GM19238 (cell line): ENCODE measurements around the gene GTPBP3.
A peak's percentile ranks its signal among the peaks of the same experiment; 100 is the strongest.

ENCODE experiments used
- DNase-seq: peaks from one replicate; pipeline ENCODE4 v3.0.0; 2011; ENCODE audit warnings: low spot score; ENCODE audit not compliant: insufficient read length

GTPBP3 gene

DNA sequence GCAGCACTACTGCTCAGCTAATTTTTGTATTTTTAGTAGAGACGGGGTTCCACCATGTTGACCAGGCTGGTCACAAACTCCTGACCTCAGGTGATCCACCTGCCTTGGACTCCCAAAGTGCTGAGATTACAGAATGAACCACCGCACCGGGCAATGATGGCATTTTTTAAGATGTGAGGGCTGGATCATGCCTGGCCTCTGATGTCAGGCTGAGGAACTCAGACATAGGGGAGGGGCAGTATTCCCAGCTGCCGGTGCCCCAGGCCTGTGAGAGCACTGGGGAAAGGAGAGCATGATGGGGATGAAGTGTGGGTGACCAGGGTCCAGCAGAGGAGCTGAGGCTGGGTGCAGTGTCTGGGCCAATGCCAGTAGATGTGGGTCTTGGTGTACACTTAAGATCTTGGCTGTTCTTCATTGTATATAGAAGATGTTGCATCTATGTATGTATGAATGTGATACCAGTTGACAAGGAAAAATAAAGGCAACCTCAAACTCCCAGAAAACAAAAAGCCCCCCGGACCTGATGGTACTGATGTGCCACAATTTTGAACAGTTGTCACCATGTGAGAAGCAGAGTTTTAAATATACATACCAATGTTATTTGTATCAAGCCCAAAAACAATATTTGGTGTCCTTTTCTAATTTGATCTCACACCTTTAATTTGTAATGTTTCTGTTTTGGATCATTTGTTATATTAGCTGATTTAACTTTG, 43.2 kb downstream of the GTPBP3 start:
- DNase-seq: no peak

DNA sequence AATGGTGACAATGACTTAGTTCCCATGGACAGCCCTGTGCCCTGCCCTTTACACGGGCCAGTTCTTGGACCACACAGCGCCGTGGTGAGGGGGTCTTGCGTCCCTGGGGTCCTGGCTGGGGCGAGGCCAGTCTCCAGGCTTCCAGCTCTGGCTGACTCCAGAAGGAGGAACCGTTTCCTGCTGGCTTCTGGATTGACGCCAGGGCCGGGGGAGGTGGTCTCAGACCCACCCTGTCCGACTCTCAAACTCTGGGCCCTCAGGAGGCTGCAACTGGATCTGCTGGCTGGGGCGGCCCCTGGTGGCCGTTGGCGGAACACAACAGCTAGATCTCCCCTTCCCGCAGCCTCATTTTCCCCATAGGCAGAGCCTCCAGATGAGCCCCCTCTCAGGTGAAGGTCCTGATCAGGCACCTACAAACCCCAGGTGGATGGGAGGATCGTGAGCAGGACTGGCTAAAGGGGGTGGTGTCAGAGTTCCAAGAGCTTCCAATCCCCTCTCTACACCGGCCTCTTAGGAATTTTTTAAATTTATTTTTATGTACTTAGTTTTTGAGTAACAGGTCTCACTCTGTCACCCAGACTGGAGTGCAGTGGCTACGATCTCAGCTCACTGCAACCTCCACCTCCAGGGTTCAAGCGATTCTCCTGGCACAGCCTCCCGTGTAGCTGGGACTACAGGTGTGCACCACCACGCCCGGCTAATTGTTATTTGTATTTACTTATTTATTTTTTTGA, 48.7 kb downstream of the GTPBP3 start:
- DNase-seq: no peak

DNA sequence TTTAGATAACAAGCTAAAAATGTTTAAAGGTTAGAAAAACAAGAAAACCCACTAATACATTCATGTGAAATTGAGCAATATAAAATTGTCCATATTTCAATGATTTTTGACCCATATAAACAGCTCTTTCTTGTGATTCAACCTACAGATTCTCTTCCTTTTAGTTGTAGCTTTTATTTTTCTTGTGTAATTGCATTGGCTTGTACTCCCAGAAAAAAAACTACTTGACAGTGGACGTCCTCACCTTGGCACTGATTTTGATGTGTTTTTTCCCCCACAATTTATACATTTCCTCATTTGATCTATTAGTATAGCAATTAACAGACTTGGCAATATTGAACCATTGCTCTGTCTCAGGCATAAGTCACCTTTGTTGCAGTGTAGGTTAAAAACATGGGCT, 51.9 kb downstream of the GTPBP3 start:
- DNase-seq: no peak

DNA sequence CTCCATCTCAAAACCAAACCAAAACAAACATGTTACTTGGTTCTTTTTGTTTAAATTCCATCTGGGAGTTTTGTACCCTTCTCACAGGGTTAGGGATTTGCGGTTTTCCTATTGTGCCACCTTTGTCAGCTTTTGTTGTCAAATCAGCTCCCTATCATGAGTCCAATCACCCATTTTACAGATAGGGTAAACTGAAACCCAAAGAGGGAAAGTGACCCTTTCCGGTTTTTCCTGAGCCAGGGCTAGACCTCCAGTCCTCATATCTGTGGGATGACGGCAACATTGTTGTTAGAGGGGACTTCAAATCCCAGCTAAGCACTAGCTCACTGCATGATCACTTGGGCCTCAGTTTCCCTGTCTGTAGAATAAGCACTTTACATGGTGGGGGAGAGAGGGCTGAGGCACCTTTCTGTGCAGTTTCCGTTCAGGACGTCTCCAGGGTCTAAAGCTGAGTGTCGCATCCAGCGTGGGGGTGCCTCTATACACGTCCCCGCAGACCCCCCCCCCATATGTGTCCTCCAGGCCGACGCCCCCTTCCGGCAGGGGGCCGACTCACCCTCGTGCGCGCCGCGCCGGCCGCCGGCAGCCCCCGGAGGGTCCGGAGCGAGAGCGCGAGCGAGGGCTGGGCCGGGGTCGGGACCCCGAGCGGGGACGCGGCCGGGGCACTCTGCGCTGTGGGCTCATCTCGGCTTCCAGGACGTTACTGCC, 52.8 kb downstream of the GTPBP3 start:
- no peak for DNase-seq

DNA sequence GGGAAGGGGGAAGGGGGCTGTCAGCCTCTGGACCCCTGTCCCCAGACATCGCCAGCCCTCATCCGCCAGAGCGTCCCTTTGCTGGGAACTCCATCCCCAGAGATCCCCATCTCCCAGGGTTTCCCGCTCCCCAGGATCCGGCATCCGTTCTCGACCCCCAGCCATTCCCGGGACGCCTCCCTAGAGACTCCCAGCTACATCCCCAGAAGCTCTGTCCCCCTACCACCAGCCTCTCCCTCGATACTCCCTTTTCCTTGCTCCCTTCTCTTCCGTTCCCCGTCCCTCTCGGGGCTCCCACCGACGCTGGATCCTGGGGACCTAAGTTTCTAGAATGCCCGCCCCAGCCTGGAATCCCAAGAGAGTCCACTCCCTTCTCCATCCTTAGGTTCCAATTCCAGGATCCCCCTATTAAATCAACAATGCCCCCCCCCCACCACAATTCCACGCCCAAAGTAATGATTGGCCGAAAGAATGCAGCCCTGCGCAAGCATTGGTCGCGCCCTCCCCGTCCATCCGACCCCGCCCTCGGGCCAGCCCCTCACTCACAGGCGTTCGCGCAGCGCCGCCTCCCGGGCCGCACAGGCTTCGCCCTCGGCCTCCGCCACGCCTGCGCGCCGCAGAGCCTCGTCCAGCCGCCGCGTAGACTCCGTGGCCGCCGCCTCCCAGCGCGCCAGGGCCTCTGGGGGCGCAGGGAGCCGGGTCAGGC, 53.5 kb downstream of the GTPBP3 start:
- peak; percentile 94 for DNase-seq

DNA sequence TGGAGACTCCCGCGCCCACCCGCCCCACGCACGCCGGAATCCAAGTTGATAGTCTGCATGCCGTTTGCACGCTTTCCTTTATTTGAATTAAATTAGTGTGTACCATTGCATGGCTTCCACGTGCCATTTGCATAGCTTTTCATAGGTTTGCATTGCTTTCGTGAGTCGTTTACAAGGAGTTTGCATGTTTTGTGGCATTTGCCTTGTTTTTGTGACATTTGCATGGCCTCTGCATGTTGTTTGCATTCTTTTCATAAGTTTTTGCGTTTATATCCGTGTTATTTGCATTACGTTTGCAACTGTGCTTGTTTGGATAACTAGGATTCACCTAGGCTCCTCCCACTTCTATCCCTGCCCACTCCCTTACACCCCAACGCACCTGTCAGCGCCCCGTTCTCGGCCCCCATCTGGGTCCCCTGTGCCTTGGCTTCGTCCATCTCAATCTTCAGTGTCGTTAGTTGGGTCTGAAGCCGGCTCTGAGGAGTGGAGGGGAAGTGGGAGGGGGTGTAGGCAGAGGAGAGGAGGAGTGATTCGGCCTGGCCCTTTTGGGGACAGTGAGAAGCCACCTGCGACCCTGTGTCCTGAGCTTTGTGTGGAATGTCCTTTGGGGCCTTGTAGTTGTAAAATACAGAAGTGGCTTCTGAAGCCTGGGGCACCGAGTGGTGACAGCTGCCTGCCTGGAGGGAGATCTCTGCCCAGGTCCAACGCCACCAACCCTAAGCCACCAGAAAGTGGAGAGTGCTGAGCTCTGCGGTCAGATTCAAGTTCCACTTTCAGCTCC, 54.2 kb downstream of the GTPBP3 start:
- no peak for DNase-seq
